ENCODE data around the gene ALOXE3. TPM values are rescaled to one million over a fixed set of nuclear protein-coding genes. Genes with fewer than 3 reads are reported as not detected.
"Not testable (repeated sequence)": the region's sequence is repeated elsewhere in the genome, so short reads cannot be mapped to it uniquely, and the experiment has no call there.

ALOXE3 gene
- total and polyA plus RNA-seq, 4 experiments from 2014 or later, result 0.20 to 0.33 (median 0.32) TPM; not detected in 1

GRCh38 chr17:8116776-8117175 is 1.5 kb downstream of the ALOXE3 start:
- Mint-ChIP-seq H3K9me3 (peaks cover 0 to 19% (median under 1%) of the 10 kb centered on the region in 8 donors), H3K36me3 (peaks cover 0 to 30% of the 10 kb centered on the region in 2 donors), H3K27ac (peak overlapping the region in 2 of 7 donors; percentile 38 to 100), H3K4me3 (peak overlapping the region in 2 of 8 donors; percentile 39 to 54), H3K27me3 (peaks cover 30 to 67% of the 10 kb centered on the region in 2 donors), H3K4me1 (peaks cover 24 to 45% (median 33%) of the 10 kb centered on the region in 4 donors)
- intact Hi-C loops (cut with micrococcal nuclease), result no loop called here
- ChIA-PET POLR2A (ENCODE audit: partially characterized antibody) (interaction anchor here (1.3 to 9.5 kb wide), 4 partner anchors 57 to 131 kb away, joined by 4 to 152 read pairs (median 68); partner anchors contain the start of genes BORCS6 and CTC1), CTCF (ENCODE audit: partially characterized antibody) (interaction anchor here (0.8 to 4.1 kb wide), 5 partner anchors 8 to 184 kb away, joined by 3 to 81 read pairs (median 5); no protein-coding TSS in a partner anchor)
- Histone ChIP-seq H3K9me3 (ENCODE audit: control insufficient read depth in 1 of 2, low read length in 2 of 2) (no peaks in the 10 kb centered on the region), H3K36me3 (ENCODE audit: insufficient read depth, low read length) (no peaks in the 10 kb centered on the region), H3K4me3 (ENCODE audit: low read length in 2 of 2) (no peak overlapping the region), H3K4me1 (ENCODE audit: insufficient read depth, low read length) (peaks cover 30% of the 10 kb centered on the region), H3K27me3 (ENCODE audit: insufficient read depth, low read length) (peaks cover 39% of the 10 kb centered on the region), H3K27ac (ENCODE audit: low read depth, low read length) (no peak overlapping the region)
- DNase-seq, result no peak

GRCh38 chr17:8110907-8111306 is 7.4 kb downstream of the ALOXE3 start:
- POLR2A ChIA-PET (ENCODE audit: partially characterized antibody), result interaction anchor here (0.7 to 4.5 kb wide), 8 partner anchors 8 to 121 kb away, joined by 3 to 30 read pairs (median 8); partner anchors contain the start of gene ALOXE3
- Mint-ChIP-seq H3K27me3 (peaks cover 22 to 31% of the 10 kb centered on the region in 2 donors), H3K4me1 (peaks cover 0 to 5% (median 2%) of the 10 kb centered on the region in 4 donors), H3K4me3 (peak overlapping the region in 5 of 8 donors; percentile 12 to 67 (median 43)), H3K27ac (peak overlapping the region in 1 of 7 donors; percentile 18), H3K36me3 (no peaks in the 10 kb centered on the region), H3K9me3 (no peaks in the 10 kb centered on the region)
- intact Hi-C loops (cut with micrococcal nuclease), result loop anchor here (1.0 kb wide), 5 partner anchors 8 to 51 kb away; no protein-coding TSS in a partner anchor
- no peak overlapping the region for H3K4me3 ChIP-seq (ENCODE audit: low read length in 2 of 2)
- CTCF ChIA-PET (ENCODE audit: partially characterized antibody), result interaction anchor here (0.8 to 9.3 kb wide), 35 partner anchors 8 to 206 kb away, joined by 3 to 178 read pairs (median 6); partner anchors contain the start of genes ALOXE3, HES7, RANGRF and SLC25A35
- no peak overlapping the region for H3K27ac ChIP-seq (ENCODE audit: low read depth, low read length)
- no peaks in the 10 kb centered on the region for H3K9me3 ChIP-seq (ENCODE audit: control insufficient read depth in 1 of 2, low read length in 2 of 2)
- H3K36me3 ChIP-seq (ENCODE audit: insufficient read depth, low read length), result no peaks in the 10 kb centered on the region
- peaks cover 33% of the 10 kb centered on the region for H3K27me3 ChIP-seq (ENCODE audit: insufficient read depth, low read length)
- no peak for DNase-seq
- peaks cover 5% of the 10 kb centered on the region for H3K4me1 ChIP-seq (ENCODE audit: insufficient read depth, low read length)

GRCh38 chr17:8110456-8110804 is 7.9 kb downstream of the ALOXE3 start:
- H3K27ac Mint-ChIP-seq, result no peak overlapping the region
- H3K27me3 Mint-ChIP-seq, result peaks cover 19 to 27% of the 10 kb centered on the region in 2 donors
- H3K9me3 Mint-ChIP-seq, result no peaks in the 10 kb centered on the region
- CTCF ChIA-PET (ENCODE audit: partially characterized antibody), result interaction anchor here (0.8 to 9.3 kb wide), 36 partner anchors 9 to 267 kb away, joined by 3 to 178 read pairs (median 5); partner anchors contain the start of genes ALOXE3, HES7, RANGRF and SLC25A35
- no peaks in the 10 kb centered on the region for H3K36me3 Mint-ChIP-seq
- H3K4me3 Mint-ChIP-seq, result peak overlapping the region in 6 of 8 donors; percentile 12 to 67 (median 42)
- POLR2A ChIA-PET (ENCODE audit: partially characterized antibody), result interaction anchor here (0.7 to 4.5 kb wide), 12 partner anchors 9 to 272 kb away, joined by 3 to 30 read pairs (median 4); partner anchors contain the start of gene ALOXE3
- Histone ChIP-seq H3K4me1 (ENCODE audit: insufficient read depth, low read length) (peaks cover 5% of the 10 kb centered on the region), H3K4me3 (ENCODE audit: low read length in 2 of 2) (peak overlapping the region in 1 of 2 donors; percentile 66), H3K36me3 (ENCODE audit: insufficient read depth, low read length) (no peaks in the 10 kb centered on the region), H3K27ac (ENCODE audit: low read depth, low read length) (no peak overlapping the region), H3K9me3 (ENCODE audit: control insufficient read depth in 1 of 2, low read length in 2 of 2) (no peaks in the 10 kb centered on the region), H3K27me3 (ENCODE audit: insufficient read depth, low read length) (peaks cover 28% of the 10 kb centered on the region)
- DNase-seq, result no peak
- peaks cover 0 to 5% (median 2%) of the 10 kb centered on the region in 4 donors for H3K4me1 Mint-ChIP-seq
- intact Hi-C loops (cut with micrococcal nuclease), result loop anchor here (1.0 kb wide), 5 partner anchors 9 to 50 kb away; no protein-coding TSS in a partner anchor

GRCh38 chr17:8109661-8110455 is 8.5 kb downstream of the ALOXE3 start:
- Histone ChIP-seq H3K4me3 (ENCODE audit: low read length in 2 of 2) (peak overlapping the region; percentile 66 to 84), H3K27me3 (ENCODE audit: insufficient read depth, low read length) (peaks cover 26% of the 10 kb centered on the region), H3K27ac (ENCODE audit: low read depth, low read length) (no peak overlapping the region), H3K9me3 (ENCODE audit: control insufficient read depth in 1 of 2, low read length in 2 of 2) (no peaks in the 10 kb centered on the region), H3K4me1 (ENCODE audit: insufficient read depth, low read length) (peaks cover 5% of the 10 kb centered on the region), H3K36me3 (ENCODE audit: insufficient read depth, low read length) (no peaks in the 10 kb centered on the region)
- POLR2A ChIA-PET (ENCODE audit: partially characterized antibody), result interaction anchor here (0.8 to 4.5 kb wide), 13 partner anchors 9 to 273 kb away, joined by 3 to 30 read pairs (median 4); partner anchors contain the start of genes ALOXE3 and HES7
- DNase-seq, result peak; percentile 78 to 86 (median 82)
- H3K36me3 Mint-ChIP-seq, result no peaks in the 10 kb centered on the region
- peaks cover 0 to 5% (median 2%) of the 10 kb centered on the region in 4 donors for H3K4me1 Mint-ChIP-seq
- CTCF ChIA-PET (ENCODE audit: partially characterized antibody), result interaction anchor here (0.8 to 9.3 kb wide), 33 partner anchors 9 to 268 kb away, joined by 3 to 178 read pairs (median 6); partner anchors contain the start of genes ALOXE3, HES7, RANGRF and SLC25A35
- peaks cover 15 to 22% of the 10 kb centered on the region in 2 donors for H3K27me3 Mint-ChIP-seq
- no peak overlapping the region for H3K27ac Mint-ChIP-seq
- intact Hi-C loops (cut with micrococcal nuclease), result loop anchor here (1.0 kb wide), 5 partner anchors 9 to 50 kb away; no protein-coding TSS in a partner anchor
- H3K4me3 Mint-ChIP-seq, result peak overlapping the region; percentile 42 to 78 (median 72)
- H3K9me3 Mint-ChIP-seq, result no peaks in the 10 kb centered on the region

GRCh38 chr17:8108972-8109660 is 9.2 kb downstream of the ALOXE3 start:
- intact Hi-C loops (cut with micrococcal nuclease), result no loop called here
- no peak overlapping the region for H3K4me3 ChIP-seq (ENCODE audit: low read length in 2 of 2)
- H3K4me1 Mint-ChIP-seq, result peaks cover 0 to 5% (median 2%) of the 10 kb centered on the region in 4 donors
- peaks cover 19% of the 10 kb centered on the region for H3K27me3 ChIP-seq (ENCODE audit: insufficient read depth, low read length)
- H3K27me3 Mint-ChIP-seq, result peaks cover 9 to 14% of the 10 kb centered on the region in 2 donors
- no peak for DNase-seq
- POLR2A ChIA-PET (ENCODE audit: partially characterized antibody), result interaction anchor here (0.7 to 4.5 kb wide), 9 partner anchors 10 to 64 kb away, joined by 3 to 30 read pairs (median 7); partner anchors contain the start of genes ALOXE3 and HES7
- no peaks in the 10 kb centered on the region for H3K9me3 Mint-ChIP-seq
- peaks cover 5% of the 10 kb centered on the region for H3K4me1 ChIP-seq (ENCODE audit: insufficient read depth, low read length)
- CTCF ChIA-PET (ENCODE audit: partially characterized antibody), result interaction anchor here (1.0 to 9.3 kb wide), 19 partner anchors 8 to 268 kb away, joined by 3 to 178 read pairs (median 10); partner anchors contain the start of gene ALOXE3
- H3K9me3 ChIP-seq (ENCODE audit: control insufficient read depth in 1 of 2, low read length in 2 of 2), result no peaks in the 10 kb centered on the region
- no peak overlapping the region for H3K27ac ChIP-seq (ENCODE audit: low read depth, low read length)
- H3K27ac Mint-ChIP-seq, result no peak overlapping the region
- no peaks in the 10 kb centered on the region for H3K36me3 ChIP-seq (ENCODE audit: insufficient read depth, low read length)
- peak overlapping the region in 2 of 8 donors; percentile 6 to 16 for H3K4me3 Mint-ChIP-seq
- H3K36me3 Mint-ChIP-seq, result no peaks in the 10 kb centered on the region

GRCh38 chr17:8106980-8107379 is 11.3 kb downstream of the ALOXE3 start:
- CTCF ChIA-PET (ENCODE audit: partially characterized antibody), result interaction anchor here (2.3 to 9.3 kb wide), 4 partner anchors 12 to 34 kb away, joined by 8 to 178 read pairs (median 48); partner anchors contain the start of gene ALOXE3
- H3K27me3 Mint-ChIP-seq, result not testable (repeated sequence)

More at GRCh38 chr17:8106980-8107379, 11.3 kb downstream of the ALOXE3 start:
- H3K36me3 Mint-ChIP-seq; intact Hi-C loops (cut with micrococcal nuclease); H3K36me3 ChIP-seq (ENCODE audit: insufficient read depth, low read length); H3K4me3 ChIP-seq (ENCODE audit: low read length in 2 of 2); H3K27ac ChIP-seq (ENCODE audit: low read depth, low read length); H3K27me3 ChIP-seq (ENCODE audit: insufficient read depth, low read length); H3K4me1 ChIP-seq (ENCODE audit: insufficient read depth, low read length); DNase-seq; H3K9me3 Mint-ChIP-seq; H3K27ac Mint-ChIP-seq; H3K9me3 ChIP-seq (ENCODE audit: control insufficient read depth in 1 of 2, low read length in 2 of 2); POLR2A ChIA-PET (ENCODE audit: partially characterized antibody); H3K4me1 Mint-ChIP-seq: not testable (repeated sequence)
- H3K4me3 Mint-ChIP-seq, result peak overlapping the region in 2 of 8 donors; percentile 16 to 22

Data from CD4-positive, alpha-beta memory T cell (primary cell).